ENCODE data around the gene MBD2.
A peak's percentile ranks its signal among the peaks of the same experiment; 100 is the strongest.

Gene MBD2

DNA sequence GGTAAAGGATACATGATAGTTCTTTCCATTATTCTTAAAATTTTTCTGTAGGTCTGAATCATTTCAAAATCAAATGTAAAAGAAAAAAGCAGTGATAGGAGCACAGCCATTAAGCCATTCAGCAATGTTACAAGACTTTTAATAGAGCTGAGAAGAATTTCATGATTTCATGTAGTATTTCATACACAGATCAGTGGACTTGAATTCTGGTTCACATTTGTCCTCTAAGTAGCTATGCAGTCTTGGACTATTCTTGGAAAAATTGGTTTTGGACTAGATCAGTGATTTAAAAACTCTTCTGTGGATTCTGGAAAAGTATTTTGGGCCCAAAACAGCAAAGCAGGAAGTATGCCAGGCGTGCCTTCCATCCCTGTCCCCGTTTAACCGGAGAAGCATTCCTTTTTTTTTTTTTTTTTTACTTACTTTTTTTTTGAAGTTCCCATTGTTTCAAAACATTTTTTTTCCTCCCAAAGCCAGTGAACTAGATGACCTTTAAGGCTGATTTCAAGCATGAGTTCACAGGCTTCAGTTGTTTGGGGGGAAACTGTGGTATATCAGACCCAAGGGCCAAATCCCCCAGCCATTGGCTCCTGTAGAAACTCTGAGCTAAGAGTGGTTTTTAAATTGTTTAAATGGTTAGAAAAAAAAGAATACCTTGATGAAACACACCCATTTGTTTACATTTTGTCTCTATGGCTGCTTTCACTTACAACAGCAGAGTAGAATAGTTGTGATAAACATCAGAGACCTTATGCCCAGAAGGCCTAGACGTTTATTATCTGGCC is 27.3 kb upstream of the MBD2 start:
- Histone ChIP-seq H2BK15ac (replicated peaks; ENCODE audit: low read depth) (no peak overlapping the region), H3K4me1 (ENCODE audit: control insufficient read depth, low read depth, low read length) (peaks cover 3% of the 10 kb centered on the region), H3K4me2 (ENCODE audit: low read length) (no peak overlapping the region), H3K27me3 (ENCODE audit: insufficient read depth, low read length, poor library complexity) (no peaks in the 10 kb centered on the region), H3K9ac (ENCODE audit: low read length) (no peak overlapping the region), H3K36me3 (ENCODE audit: control insufficient read depth, insufficient read depth, low read length) (no peaks in the 10 kb centered on the region), H2BK5ac (ENCODE audit: low read length) (no peak overlapping the region), H3K56ac (ENCODE audit: low read length) (no peak overlapping the region), H3K23ac (ENCODE audit: low read length) (no peak overlapping the region), H3K79me1 (ENCODE audit: low read length) (no peaks in the 10 kb centered on the region), H4K5ac (ENCODE audit: low read length) (no peak overlapping the region), H3K79me2 (ENCODE audit: control insufficient read depth, insufficient read depth, low read length) (no peaks in the 10 kb centered on the region), H3K18ac (ENCODE audit: low read length) (no peak overlapping the region), H3K4ac (ENCODE audit: low read depth, low read length) (no peak overlapping the region), H2AK5ac (ENCODE audit: low read length) (no peak overlapping the region), H3K4me3 (ENCODE audit: low read length) (no peak overlapping the region), H4K8ac (ENCODE audit: low read depth, low read length) (no peak overlapping the region), H2BK120ac (ENCODE audit: low read depth, low read length) (no peak overlapping the region), H3K27ac (ENCODE audit: low read depth, low read length) (no peak overlapping the region)
- WGBS (ENCODE audit: extremely low coverage, insufficient coverage, low lambda C conversion rate), result no CpG with 5 or more reads among the region's 4 CpGs
- DNase-seq, result no peak

DNA sequence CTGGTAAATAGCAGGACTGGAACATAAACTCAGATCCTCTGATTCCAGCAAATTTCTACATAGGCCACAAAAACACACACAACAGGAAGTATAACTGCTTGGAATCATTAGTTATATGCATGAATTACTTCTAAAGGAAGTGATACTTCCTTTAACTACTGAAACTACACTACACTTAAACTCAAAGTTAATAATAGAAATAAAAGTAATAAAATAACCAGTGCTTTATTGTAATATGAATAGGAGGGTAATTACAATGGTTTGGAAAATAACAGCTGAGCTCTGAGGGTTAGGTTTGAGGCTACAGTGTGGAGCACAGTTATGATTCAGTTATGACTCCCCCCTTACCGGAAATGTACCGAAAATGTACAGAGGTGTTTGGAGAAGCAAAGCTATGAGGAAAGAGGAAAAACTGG is 26.4 kb upstream of the MBD2 start:
- no peak overlapping the region for H2BK5ac ChIP-seq (ENCODE audit: low read length)
- no peak overlapping the region for H4K8ac ChIP-seq (ENCODE audit: low read depth, low read length)
- no peak overlapping the region for H3K4me2 ChIP-seq (ENCODE audit: low read length)
- H2BK120ac ChIP-seq (ENCODE audit: low read depth, low read length), result no peak overlapping the region
- H3K4me1 ChIP-seq (ENCODE audit: control insufficient read depth, low read depth, low read length), result peaks cover 3% of the 10 kb centered on the region
- no peak overlapping the region for H2AK5ac ChIP-seq (ENCODE audit: low read length)
- WGBS (ENCODE audit: extremely low coverage, insufficient coverage, low lambda C conversion rate), result no CpG with 5 or more reads among the region's 2 CpGs
- H3K36me3 ChIP-seq (ENCODE audit: control insufficient read depth, insufficient read depth, low read length), result no peaks in the 10 kb centered on the region
- H3K27me3 ChIP-seq (ENCODE audit: insufficient read depth, low read length, poor library complexity), result no peaks in the 10 kb centered on the region
- no peaks in the 10 kb centered on the region for H3K79me2 ChIP-seq (ENCODE audit: control insufficient read depth, insufficient read depth, low read length)
- H3K27ac ChIP-seq (ENCODE audit: low read depth, low read length), result no peak overlapping the region
- H4K5ac ChIP-seq (ENCODE audit: low read length), result no peak overlapping the region
- H3K56ac ChIP-seq (ENCODE audit: low read length), result no peak overlapping the region
- no peak overlapping the region for H3K4me3 ChIP-seq (ENCODE audit: low read length)
- H3K18ac ChIP-seq (ENCODE audit: low read length), result no peak overlapping the region
- H3K9ac ChIP-seq (ENCODE audit: low read length), result no peak overlapping the region
- DNase-seq, result no peak
- no peak overlapping the region for H2BK15ac ChIP-seq (replicated peaks; ENCODE audit: low read depth)
- no peak overlapping the region for H3K4ac ChIP-seq (ENCODE audit: low read depth, low read length)
- H3K79me1 ChIP-seq (ENCODE audit: low read length), result no peaks in the 10 kb centered on the region
- H3K23ac ChIP-seq (ENCODE audit: low read length), result no peak overlapping the region

DNA sequence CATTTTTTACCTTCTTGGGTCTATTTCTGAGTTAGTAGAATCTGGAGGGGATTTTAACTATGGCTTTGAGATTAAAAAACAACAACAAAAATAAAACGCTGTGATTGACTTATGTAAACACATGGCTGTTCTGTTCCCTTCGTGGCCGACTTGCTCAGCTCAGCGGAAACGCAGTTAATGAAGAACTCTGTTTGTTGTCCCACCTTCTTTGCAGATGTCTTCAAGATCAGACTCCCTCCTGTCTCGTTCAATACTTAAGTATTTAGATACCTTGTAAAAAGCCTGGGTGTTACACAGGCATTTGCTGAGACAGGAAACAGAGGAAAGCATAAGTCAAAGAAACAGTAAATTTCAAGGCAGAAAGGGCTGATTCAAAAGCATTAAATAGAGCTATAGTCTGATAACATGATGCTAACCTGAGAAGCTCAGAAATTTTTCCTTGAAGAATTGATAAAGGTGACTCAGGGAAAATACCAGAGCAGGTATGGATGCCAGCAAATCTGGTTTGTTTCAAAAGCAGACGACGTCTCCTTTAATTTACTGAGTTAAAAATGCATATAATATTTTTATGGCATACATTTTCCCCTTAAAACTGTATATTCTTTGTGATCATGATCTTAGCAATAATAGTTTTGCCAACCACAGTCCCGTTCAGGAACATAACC is 23.2 kb upstream of the MBD2 start:
- Histone ChIP-seq H2AK5ac (ENCODE audit: low read length) (no peak overlapping the region), H3K23ac (ENCODE audit: low read length) (no peak overlapping the region), H3K79me2 (ENCODE audit: control insufficient read depth, insufficient read depth, low read length) (no peaks in the 10 kb centered on the region), H2BK120ac (ENCODE audit: low read depth, low read length) (no peak overlapping the region), H3K36me3 (ENCODE audit: control insufficient read depth, insufficient read depth, low read length) (no peaks in the 10 kb centered on the region), H4K8ac (ENCODE audit: low read depth, low read length) (no peak overlapping the region), H3K18ac (ENCODE audit: low read length) (no peak overlapping the region), H3K9ac (ENCODE audit: low read length) (peak overlapping the region; percentile 29), H2BK15ac (replicated peaks; ENCODE audit: low read depth) (no peak overlapping the region), H4K5ac (ENCODE audit: low read length) (no peak overlapping the region), H3K4ac (ENCODE audit: low read depth, low read length) (no peak overlapping the region), H3K79me1 (ENCODE audit: low read length) (no peaks in the 10 kb centered on the region), H3K27ac (ENCODE audit: low read depth, low read length) (peak overlapping the region; percentile 49), H3K4me3 (ENCODE audit: low read length) (no peak overlapping the region), H3K56ac (ENCODE audit: low read length) (peak overlapping the region; percentile 79), H3K4me1 (ENCODE audit: control insufficient read depth, low read depth, low read length) (peaks cover 3% of the 10 kb centered on the region), H3K27me3 (ENCODE audit: insufficient read depth, low read length, poor library complexity) (no peaks in the 10 kb centered on the region), H3K4me2 (ENCODE audit: low read length) (no peak overlapping the region), H2BK5ac (ENCODE audit: low read length) (no peak overlapping the region)
- WGBS (ENCODE audit: extremely low coverage, insufficient coverage, low lambda C conversion rate), result no CpG with 5 or more reads among the region's 9 CpGs
- DNase-seq, result no peak

DNA sequence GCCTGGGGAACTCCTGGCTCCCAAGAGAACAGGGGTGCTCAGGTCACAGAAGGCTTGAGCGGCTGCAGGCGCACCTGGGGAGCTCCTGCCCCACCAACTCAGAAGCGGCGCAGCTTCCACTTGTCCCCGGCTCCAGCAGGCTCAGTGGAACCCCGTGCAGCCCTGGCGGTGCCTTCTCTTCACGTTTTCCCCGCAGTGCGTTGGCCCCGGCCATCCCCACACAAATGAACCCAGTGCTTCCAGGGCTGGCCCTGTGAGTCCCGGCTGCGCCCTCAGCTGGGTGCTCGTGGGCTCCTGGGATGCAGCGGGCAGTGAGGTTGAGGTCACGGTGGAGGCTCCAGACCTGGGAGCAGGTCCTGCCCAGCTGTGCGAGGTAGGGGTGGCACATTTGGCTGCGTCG is 17.9 kb upstream of the MBD2 start:
- H3K9ac ChIP-seq (ENCODE audit: low read length), result no peak overlapping the region
- no peak overlapping the region for H3K4me3 ChIP-seq (ENCODE audit: low read length)
- H3K27ac ChIP-seq (ENCODE audit: low read depth, low read length), result no peak overlapping the region
- H2BK5ac ChIP-seq (ENCODE audit: low read length), result no peak overlapping the region
- no peak overlapping the region for H3K4me2 ChIP-seq (ENCODE audit: low read length)
- H3K4me1 ChIP-seq (ENCODE audit: control insufficient read depth, low read depth, low read length), result no peaks in the 10 kb centered on the region
- no peak overlapping the region for H2BK15ac ChIP-seq (replicated peaks; ENCODE audit: low read depth)
- no peak overlapping the region for H2BK120ac ChIP-seq (ENCODE audit: low read depth, low read length)
- no peaks in the 10 kb centered on the region for H3K79me2 ChIP-seq (ENCODE audit: control insufficient read depth, insufficient read depth, low read length)
- no peak overlapping the region for H3K23ac ChIP-seq (ENCODE audit: low read length)
- WGBS (ENCODE audit: extremely low coverage, insufficient coverage, low lambda C conversion rate), result no CpG with 5 or more reads among the region's 19 CpGs
- H3K36me3 ChIP-seq (ENCODE audit: control insufficient read depth, insufficient read depth, low read length), result no peaks in the 10 kb centered on the region
- H3K4ac ChIP-seq (ENCODE audit: low read depth, low read length), result no peak overlapping the region
- no peak overlapping the region for H2AK5ac ChIP-seq (ENCODE audit: low read length)
- no peak overlapping the region for H4K8ac ChIP-seq (ENCODE audit: low read depth, low read length)
- H3K56ac ChIP-seq (ENCODE audit: low read length), result no peak overlapping the region
- no peaks in the 10 kb centered on the region for H3K79me1 ChIP-seq (ENCODE audit: low read length)
- H3K18ac ChIP-seq (ENCODE audit: low read length), result no peak overlapping the region
- no peak for DNase-seq
- no peaks in the 10 kb centered on the region for H3K27me3 ChIP-seq (ENCODE audit: insufficient read depth, low read length, poor library complexity)
- H4K5ac ChIP-seq (ENCODE audit: low read length), result no peak overlapping the region

DNA sequence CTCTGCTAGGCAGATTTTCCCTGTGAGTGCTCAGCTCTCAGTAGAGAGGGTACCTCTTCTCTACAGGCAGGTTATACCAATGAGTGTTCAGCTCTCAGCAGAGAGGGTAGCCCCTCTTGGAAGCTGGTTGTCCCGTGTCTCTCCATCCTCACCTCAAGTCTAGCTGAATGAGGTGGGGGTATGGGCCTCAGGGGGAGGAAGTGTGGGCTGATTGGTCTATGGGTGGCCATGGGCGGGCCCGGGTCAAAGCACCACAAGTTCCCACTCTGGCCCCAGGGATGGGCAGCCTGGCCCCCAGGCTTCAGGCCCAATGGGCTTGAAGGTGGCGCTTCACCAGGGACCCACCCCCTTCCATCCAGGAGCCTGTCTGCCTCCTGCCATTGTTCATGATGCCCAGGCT is 17.0 kb upstream of the MBD2 start:
- Histone ChIP-seq H3K4me2 (ENCODE audit: low read length) (no peak overlapping the region), H3K56ac (ENCODE audit: low read length) (no peak overlapping the region), H3K27me3 (ENCODE audit: insufficient read depth, low read length, poor library complexity) (no peaks in the 10 kb centered on the region), H3K4ac (ENCODE audit: low read depth, low read length) (no peak overlapping the region), H3K9ac (ENCODE audit: low read length) (no peak overlapping the region), H2BK15ac (replicated peaks; ENCODE audit: low read depth) (no peak overlapping the region), H3K4me3 (ENCODE audit: low read length) (no peak overlapping the region), H3K36me3 (ENCODE audit: control insufficient read depth, insufficient read depth, low read length) (no peaks in the 10 kb centered on the region), H3K27ac (ENCODE audit: low read depth, low read length) (no peak overlapping the region), H4K8ac (ENCODE audit: low read depth, low read length) (no peak overlapping the region), H3K79me1 (ENCODE audit: low read length) (no peaks in the 10 kb centered on the region), H3K23ac (ENCODE audit: low read length) (no peak overlapping the region), H4K5ac (ENCODE audit: low read length) (no peak overlapping the region), H3K79me2 (ENCODE audit: control insufficient read depth, insufficient read depth, low read length) (no peaks in the 10 kb centered on the region), H2AK5ac (ENCODE audit: low read length) (no peak overlapping the region), H2BK120ac (ENCODE audit: low read depth, low read length) (no peak overlapping the region), H3K4me1 (ENCODE audit: control insufficient read depth, low read depth, low read length) (no peaks in the 10 kb centered on the region), H3K18ac (ENCODE audit: low read length) (no peak overlapping the region), H2BK5ac (ENCODE audit: low read length) (no peak overlapping the region)
- no CpG with 5 or more reads among the region's 4 CpGs for WGBS (ENCODE audit: extremely low coverage, insufficient coverage, low lambda C conversion rate)
- DNase-seq, result no peak
